NCI-H146 treated with DMSO at 0.1 percent for 48 hours (cell line): ENCODE results near the gene GLUD1.
"Not testable (repeated sequence)": the region's sequence is repeated elsewhere in the genome, so short reads cannot be mapped to it uniquely, and the experiment has no call there.

Experiments
- DNase-seq: peaks from one replicate; lab custom pipeline; 2025; ENCODE audit not compliant: unreplicated experiment; lab: John Stamatoyannopoulos, UW

Gene GLUD1

GRCh38 chr10:87094373-87095235 is at the start of gene GLUD1, which contains the start of gene SHLD2:
TSS of gene GLUD1 (minus strand) at chr10:87094843. CDS start at chr10:87094769, 74 bp downstream.
TSS of gene SHLD2 (plus strand) at chr10:87095206. CDS start at chr10:87151355, 56,149 bp downstream.
- DNase-seq, result peak; percentile 86

- not testable (repeated sequence) for DNase-seq
Measured at GRCh38 chr10:87143109-87143418, 48.4 kb upstream of the GLUD1 start.

- DNase-seq, result not testable (repeated sequence)
Measured at GRCh38 chr10:87142230-87143108, 47.8 kb upstream of the GLUD1 start.

- not testable (repeated sequence) for DNase-seq
Measured at GRCh38 chr10:87137478-87137877, 42.8 kb upstream of the GLUD1 start.

GRCh38 chr10:87134440-87134839 is 39.8 kb upstream of the GLUD1 start:
- not testable (repeated sequence) for DNase-seq

- DNase-seq, result not testable (repeated sequence)
Measured at GRCh38 chr10:87133936-87134335, 39.3 kb upstream of the GLUD1 start.

- DNase-seq, result not testable (repeated sequence)
Measured at GRCh38 chr10:87132176-87132575, 37.5 kb upstream of the GLUD1 start.

GRCh38 chr10:87127607-87128156 is 33.0 kb upstream of the GLUD1 start:
- not testable (repeated sequence) for DNase-seq

GRCh38 chr10:87127048-87127447 is 32.4 kb upstream of the GLUD1 start:
- DNase-seq, result not testable (repeated sequence)

GRCh38 chr10:87123351-87123750 is 28.7 kb upstream of the GLUD1 start:
- DNase-seq, result not testable (repeated sequence)

GRCh38 chr10:87119029-87119428 is 24.4 kb upstream of the GLUD1 start:
- DNase-seq, result not testable (repeated sequence)

- DNase-seq, result not testable (repeated sequence)
Measured at GRCh38 chr10:87118122-87118521, 23.5 kb upstream of the GLUD1 start.

GRCh38 chr10:87105446-87106124 is 10.9 kb upstream of the GLUD1 start:
- DNase-seq, result no peak

GRCh38 chr10:87104727-87105126 is 10.1 kb upstream of the GLUD1 start:
- DNase-seq, result not testable (repeated sequence)

GRCh38 chr10:87101996-87102395 is 7.4 kb upstream of the GLUD1 start:
- DNase-seq, result no peak

- DNase-seq, result peak; percentile 55
Measured at GRCh38 chr10:87095236-87095945, 748 bp upstream of the GLUD1 start.

GRCh38 chr10:87093632-87094372 is 841 bp downstream of the GLUD1 start:
- DNase-seq, result peak; percentile 20

GRCh38 chr10:87092861-87093631 is 1.6 kb downstream of the GLUD1 start:
- DNase-seq, result no peak
